Endodermal cell (in vitro differentiated cells): ENCODE measurements around the gene EGLN3. TPM values are rescaled to one million over a fixed set of nuclear protein-coding genes. Genes with fewer than 3 reads are reported as not detected.

Experiments
- DNase-seq: peaks from one replicate; pipeline ENCODE4 v3.0.0-alpha.2; 2017
- H3K27ac ChIP-seq: 2 replicates; pipeline ENCODE4 v1.5.1; 2013; ENCODE audit warnings: mild to moderate bottlenecking, low read depth, low read length, moderate library complexity
- H3K27me3 ChIP-seq: 2 replicates; pipeline ENCODE4 v1.6.1; 2013; ENCODE audit warnings: mild to moderate bottlenecking, low read length, moderate library complexity; ENCODE audit not compliant: insufficient read depth, control insufficient read depth, poor library complexity, severe bottlenecking
- H3K36me3 ChIP-seq: 2 replicates; pipeline ENCODE4 v1.7.0; 2013; ENCODE audit warnings: mild to moderate bottlenecking, low read length, moderate library complexity; ENCODE audit not compliant: control insufficient read depth, insufficient read depth
- H3K4me1 ChIP-seq: one replicate; pipeline ENCODE4 v1.7.0; 2013; ENCODE audit warnings: low read length; ENCODE audit not compliant: control insufficient read depth, insufficient read depth
- H3K4me3 ChIP-seq: 2 replicates; pipeline ENCODE4 v1.5.1; 2013; ENCODE audit warnings: mild to moderate bottlenecking, low read length, moderate library complexity
- H3K9ac ChIP-seq: 2 replicates; pipeline ENCODE4 v1.6.1; 2013; ENCODE audit warnings: mild to moderate bottlenecking, low read length, moderate library complexity; ENCODE audit not compliant: poor library complexity, severe bottlenecking; ENCODE audit errors: extremely low read depth
- H3K9me3 ChIP-seq: 2 replicates; pipeline ENCODE4 v1.6.1; 2013; ENCODE audit warnings: mild to moderate bottlenecking, low read length, moderate library complexity; ENCODE audit not compliant: control insufficient read depth
- H3K27ac Mint-ChIP-seq: 2 replicates; pipeline ENCODE4 v1.8.0; 2020; ENCODE audit warnings: mixed read lengths
- H3K27me3 Mint-ChIP-seq: 2 replicates; pipeline ENCODE4 v1.8.0; 2021; ENCODE audit warnings: mild to moderate bottlenecking, mixed read lengths; ENCODE audit not compliant: insufficient read depth
- H3K36me3 Mint-ChIP-seq: 2 replicates; pipeline ENCODE4 v1.8.0; 2020; ENCODE audit warnings: low read depth, mixed read lengths
- H3K4me1 Mint-ChIP-seq: 2 replicates; pipeline ENCODE4 v1.8.0; 2020; ENCODE audit warnings: mixed read lengths
- H3K4me3 Mint-ChIP-seq: 2 replicates; pipeline ENCODE4 v1.8.0; 2020; ENCODE audit warnings: mild to moderate bottlenecking, moderate library complexity, mixed read lengths
- H3K9me3 Mint-ChIP-seq: 2 replicates; pipeline ENCODE4 v1.8.0; 2020; ENCODE audit warnings: mild to moderate bottlenecking, mixed read lengths
- WGBS, 2 experiments: methylation state at CpG; one replicate each; pipeline versions ENCODE4 v1.1.5 to v1.1.7; 2013; ENCODE audit warnings: missing lambda C conversion rate in 2 of 2, mixed read lengths in 1 of 2; ENCODE audit not compliant: insufficient coverage in 1 of 2, insufficient read length in 1 of 2; 5-methylcytosine and 5-hydroxymethylcytosine counted together
- total RNA-seq, 2 donors: library from RNA; stranded (reverse); fragmentation: NEBNext Ultra II Directional in 1 of 2; extraction: Animal tissue kit (Norgen Biotek cat#: 25700) in 1 of 2; gene quantifications; 2 replicates in 1 of 2; 3 replicates in 1 of 2; pipeline ENCODE4 v1.2.1, GENCODE V29; 2021
- TF ChIP-seq, protein P1 (sequence below): fragments of 200-600 bp; sonication (generic); conservative IDR thresholded peaks from 2 replicates; pipeline ENCODE4 v1.5.0; 2021; ENCODE audit warnings: antibody characterized with exemption, mild to moderate bottlenecking

EGLN3 gene
- total RNA-seq, 2 donors from 2014 or later = 13.4 to 18.1 TPM

- TF ChIP-seq, protein P1, sequence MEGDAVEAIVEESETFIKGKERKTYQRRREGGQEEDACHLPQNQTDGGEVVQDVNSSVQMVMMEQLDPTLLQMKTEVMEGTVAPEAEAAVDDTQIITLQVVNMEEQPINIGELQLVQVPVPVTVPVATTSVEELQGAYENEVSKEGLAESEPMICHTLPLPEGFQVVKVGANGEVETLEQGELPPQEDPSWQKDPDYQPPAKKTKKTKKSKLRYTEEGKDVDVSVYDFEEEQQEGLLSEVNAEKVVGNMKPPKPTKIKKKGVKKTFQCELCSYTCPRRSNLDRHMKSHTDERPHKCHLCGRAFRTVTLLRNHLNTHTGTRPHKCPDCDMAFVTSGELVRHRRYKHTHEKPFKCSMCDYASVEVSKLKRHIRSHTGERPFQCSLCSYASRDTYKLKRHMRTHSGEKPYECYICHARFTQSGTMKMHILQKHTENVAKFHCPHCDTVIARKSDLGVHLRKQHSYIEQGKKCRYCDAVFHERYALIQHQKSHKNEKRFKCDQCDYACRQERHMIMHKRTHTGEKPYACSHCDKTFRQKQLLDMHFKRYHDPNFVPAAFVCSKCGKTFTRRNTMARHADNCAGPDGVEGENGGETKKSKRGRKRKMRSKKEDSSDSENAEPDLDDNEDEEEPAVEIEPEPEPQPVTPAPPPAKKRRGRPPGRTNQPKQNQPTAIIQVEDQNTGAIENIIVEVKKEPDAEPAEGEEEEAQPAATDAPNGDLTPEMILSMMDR = no peak
- Mint-ChIP-seq H3K27me3 (peaks cover 13% of the 10 kb centered on the region), H3K27ac (no peak overlapping the region), H3K4me1 (peaks cover 22% of the 10 kb centered on the region), H3K4me3 (no peak overlapping the region), H3K36me3 (no peaks in the 10 kb centered on the region), H3K9me3 (no peaks in the 10 kb centered on the region)
- Histone ChIP-seq H3K4me1 (peaks cover 11% of the 10 kb centered on the region), H3K27ac (no peak overlapping the region), H3K27me3 (peaks cover 14% of the 10 kb centered on the region), H3K36me3 (no peaks in the 10 kb centered on the region), H3K9me3 (no peaks in the 10 kb centered on the region), H3K9ac (no peak overlapping the region), H3K4me3 (no peak overlapping the region)
- WGBS, 2 experiments = 90 to 93% methylated on average over 2 to 3 of the region's 3 CpGs
- DNase-seq = no peak
Measured at GRCh38 chr14:33954016-33954598, 3.2 kb upstream of the EGLN3 start.

DNA sequence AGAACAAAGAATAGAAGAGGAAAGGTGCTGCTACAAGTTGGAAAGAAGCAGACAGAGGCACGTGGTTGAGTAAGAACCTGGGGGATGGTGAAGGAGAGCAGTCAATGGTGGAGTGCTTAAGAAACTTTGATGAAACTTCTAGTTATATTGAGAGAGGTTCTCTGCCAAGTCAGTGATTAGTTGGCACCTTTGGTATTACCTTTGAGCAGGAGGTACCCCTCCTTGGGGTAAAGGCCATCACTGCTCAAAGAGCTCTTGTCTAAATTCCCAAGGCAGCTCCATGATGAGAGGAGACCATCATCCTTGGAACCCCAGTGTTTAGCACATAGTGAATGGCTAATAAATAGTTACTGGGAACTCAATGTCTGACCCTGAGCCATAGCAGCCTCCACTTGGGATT, 1.7 kb upstream of the EGLN3 start:
- H3K27ac Mint-ChIP-seq = peak overlapping the region; percentile 77
- H3K4me1 Mint-ChIP-seq = peaks cover 31% of the 10 kb centered on the region
- no peaks in the 10 kb centered on the region for H3K9me3 Mint-ChIP-seq
- H3K4me3 Mint-ChIP-seq = no peak overlapping the region
- H3K36me3 Mint-ChIP-seq = peaks cover 2% of the 10 kb centered on the region
- 95% methylated on average over 1 of the region's 1 CpG; no CpG with 5 or more reads in 1 of the 2 experiments for WGBS, 2 experiments
- no peak overlapping the region for H3K9ac ChIP-seq
- H3K4me1 ChIP-seq = peaks cover 13% of the 10 kb centered on the region
- DNase-seq = no peak
- TF ChIP-seq, protein P1 = no peak
- no peak overlapping the region for H3K27ac ChIP-seq
- H3K27me3 Mint-ChIP-seq = peaks cover 20% of the 10 kb centered on the region
- H3K4me3 ChIP-seq = no peak overlapping the region
- H3K9me3 ChIP-seq = no peaks in the 10 kb centered on the region
- H3K36me3 ChIP-seq = no peaks in the 10 kb centered on the region
- H3K27me3 ChIP-seq = peaks cover 18% of the 10 kb centered on the region

DNA sequence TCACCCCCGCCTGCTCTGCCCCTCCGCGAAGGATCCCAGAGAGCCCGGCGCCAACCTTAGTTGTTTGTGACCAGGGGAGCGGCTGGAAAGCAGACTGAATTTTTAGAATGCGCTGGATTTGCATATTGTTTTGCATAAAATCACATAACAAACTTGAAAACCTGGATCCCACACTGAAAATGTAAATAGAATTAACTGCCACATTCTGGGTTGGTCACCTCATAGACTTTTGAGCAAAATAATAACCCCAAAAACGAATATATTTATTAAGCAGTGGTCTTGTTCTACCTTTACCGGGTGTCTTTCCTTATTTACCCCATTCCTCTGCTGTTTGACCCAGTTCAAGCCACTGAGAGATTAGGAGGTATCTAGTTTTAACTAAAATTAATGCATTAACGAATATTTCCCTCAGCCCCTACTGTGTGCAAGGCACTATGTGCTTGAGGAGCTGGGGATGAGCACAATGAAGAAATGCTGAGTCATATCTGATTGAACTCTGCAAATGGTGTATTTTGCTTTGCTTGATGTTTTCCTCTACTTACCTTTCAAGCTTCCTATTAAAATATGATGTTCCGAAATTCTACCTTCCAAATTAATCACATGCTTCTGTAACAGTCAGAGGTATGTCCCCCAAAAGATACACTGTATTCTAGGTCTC, 438 bp upstream of the EGLN3 start:
- Mint-ChIP-seq H3K27ac (peak overlapping the region; percentile 91), H3K36me3 (peaks cover 2% of the 10 kb centered on the region), H3K9me3 (no peaks in the 10 kb centered on the region), H3K4me3 (peak overlapping the region; percentile 80), H3K4me1 (peaks cover 36% of the 10 kb centered on the region), H3K27me3 (peaks cover 20% of the 10 kb centered on the region)
- H3K4me3 ChIP-seq = peak overlapping the region; percentile 86
- H3K36me3 ChIP-seq = no peaks in the 10 kb centered on the region
- 11 to 22% methylated on average over 3 to 10 of the region's 11 CpGs for WGBS, 2 experiments
- DNase-seq = peak; percentile 47
- no peaks in the 10 kb centered on the region for H3K9me3 ChIP-seq
- TF ChIP-seq, protein P1 = no peak
- H3K4me1 ChIP-seq = peaks cover 13% of the 10 kb centered on the region
- peak overlapping the region; percentile 42 for H3K27ac ChIP-seq
- peaks cover 18% of the 10 kb centered on the region for H3K27me3 ChIP-seq
- H3K9ac ChIP-seq = peak overlapping the region; percentile 76
